GM12891 (cell line): ENCODE results near the gene VGLL4.

Experiments used
- POLR2A ChIP-seq: IDR thresholded peaks from 2 replicates; pipeline ENCODE4 v1.6.1; 2011; ENCODE audit warnings: low read depth, low read length, control low read depth
- POLR2AphosphoS5 ChIP-seq: IDR thresholded peaks from 2 replicates; pipeline ENCODE4 v1.6.1; 2011; ENCODE audit warnings: low read depth, low read length, control low read depth
- TAF1 ChIP-seq: IDR thresholded peaks from 2 replicates; pipeline ENCODE4 v1.6.1; 2011; ENCODE audit warnings: low read depth, low read length, control low read depth

GRCh38 chr3:11513817-11514135, 129.9 kb downstream of the VGLL4 start:
- TF ChIP-seq POLR2A (no peak), TAF1 (no peak), POLR2AphosphoS5 (no peak)
